Activated naive CD8-positive, alpha-beta T cell (primary cell): ENCODE data around the gene RAB17.

ENCODE experiments used
- H3K27ac Mint-ChIP-seq: one replicate; pipeline ENCODE4 v1.8.0; 2021; ENCODE audit warnings: mixed read lengths
- H3K27me3 Mint-ChIP-seq: one replicate; pipeline ENCODE4 v1.8.0; 2021; ENCODE audit warnings: mixed read lengths
- H3K36me3 Mint-ChIP-seq: one replicate; pipeline ENCODE4 v1.8.0; 2021; ENCODE audit warnings: mixed read lengths
- H3K4me1 Mint-ChIP-seq: one replicate; pipeline ENCODE4 v1.8.0; 2021; ENCODE audit warnings: low read depth, mixed read lengths
- H3K4me3 Mint-ChIP-seq: one replicate; pipeline ENCODE4 v1.8.0; 2021; ENCODE audit warnings: mild to moderate bottlenecking, mixed read lengths
- H3K9me3 Mint-ChIP-seq: one replicate; pipeline ENCODE4 v1.8.0; 2021; ENCODE audit warnings: low read depth, mixed read lengths

Gene RAB17

DNA sequence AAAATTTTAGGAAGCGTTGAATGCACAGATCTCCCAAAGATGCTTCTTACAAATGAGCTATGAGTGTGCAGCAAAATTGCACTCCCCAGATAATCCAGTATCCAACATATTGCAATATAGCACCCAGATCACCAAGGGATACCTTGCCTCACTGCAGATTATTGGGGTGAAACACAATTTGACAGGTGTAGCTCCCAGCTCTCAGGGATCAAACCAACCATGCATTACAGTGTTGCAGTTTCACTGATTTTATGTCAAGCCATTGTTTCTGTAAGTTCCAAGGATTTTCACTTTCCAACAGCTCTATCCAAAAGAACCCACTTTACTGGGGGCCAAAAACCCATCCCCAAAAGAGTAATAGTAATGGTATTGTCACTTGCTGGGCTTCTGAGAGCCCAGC, 35.0 kb downstream of the RAB17 start:
- Mint-ChIP-seq H3K27me3 (peaks cover 5% of the 10 kb centered on the region), H3K36me3 (peaks cover 3% of the 10 kb centered on the region), H3K4me1 (peaks cover 7% of the 10 kb centered on the region), H3K9me3 (peaks cover 5% of the 10 kb centered on the region), H3K4me3 (no peak overlapping the region), H3K27ac (no peak overlapping the region)

DNA sequence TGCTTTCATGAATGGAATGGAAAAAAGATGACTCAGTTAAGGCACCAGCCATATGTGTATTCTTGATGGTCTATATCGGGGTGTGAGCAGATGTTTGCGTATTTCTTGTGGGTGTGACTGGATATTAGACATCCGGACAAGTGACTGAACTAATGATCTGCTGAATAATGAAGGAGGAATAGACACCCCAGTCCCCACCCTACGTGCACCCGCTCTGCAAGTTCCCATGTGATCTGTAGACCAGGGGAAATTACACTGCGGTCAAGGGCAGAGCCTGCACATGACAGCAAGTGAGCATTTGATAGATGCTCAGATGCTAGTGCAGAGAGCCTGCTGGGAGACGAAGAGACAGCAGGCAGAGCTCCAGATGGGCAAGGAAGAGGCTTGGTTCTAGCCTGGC, 36.6 kb downstream of the RAB17 start:
- Mint-ChIP-seq H3K4me3 (no peak overlapping the region), H3K27ac (no peak overlapping the region), H3K4me1 (peaks cover 7% of the 10 kb centered on the region), H3K9me3 (peaks cover 5% of the 10 kb centered on the region), H3K27me3 (peaks cover 1% of the 10 kb centered on the region), H3K36me3 (peaks cover 3% of the 10 kb centered on the region)

GRCh38 chr2:237552908-237553307, 37.6 kb downstream of the RAB17 start:
- Mint-ChIP-seq H3K4me1 (peaks cover 7% of the 10 kb centered on the region), H3K4me3 (no peak overlapping the region), H3K9me3 (peaks cover 5% of the 10 kb centered on the region), H3K36me3 (peaks cover 3% of the 10 kb centered on the region), H3K27me3 (peaks cover 1% of the 10 kb centered on the region), H3K27ac (no peak overlapping the region)

DNA sequence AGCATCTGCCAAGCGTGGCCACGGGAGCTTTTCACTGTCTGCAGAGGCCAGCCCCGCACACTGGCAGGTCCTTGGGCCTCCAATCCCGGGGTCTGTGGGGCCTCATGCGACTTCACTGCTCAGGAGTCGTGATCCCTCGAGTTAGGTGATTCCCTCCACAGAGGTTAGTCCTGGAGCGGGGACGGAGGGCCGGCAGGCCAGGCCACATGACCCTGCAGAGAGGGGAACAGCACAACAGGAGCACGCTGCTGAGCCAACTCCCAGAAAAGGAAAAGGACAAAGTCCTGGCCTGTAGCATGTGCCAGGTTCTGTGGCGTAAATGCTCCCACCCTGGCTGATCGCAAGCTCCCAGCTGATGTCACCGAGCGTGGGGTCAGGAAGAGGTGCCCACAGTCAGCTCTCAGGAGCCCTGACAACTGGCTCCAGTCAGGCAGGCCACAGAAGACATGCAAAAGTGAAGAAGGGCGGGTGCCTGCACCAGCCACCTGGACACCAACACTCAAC, 39.4 kb downstream of the RAB17 start:
- Mint-ChIP-seq H3K27me3 (peaks cover 1% of the 10 kb centered on the region), H3K27ac (no peak overlapping the region), H3K4me3 (no peak overlapping the region), H3K36me3 (peaks cover 3% of the 10 kb centered on the region), H3K9me3 (peaks cover 3% of the 10 kb centered on the region), H3K4me1 (no peaks in the 10 kb centered on the region)

DNA sequence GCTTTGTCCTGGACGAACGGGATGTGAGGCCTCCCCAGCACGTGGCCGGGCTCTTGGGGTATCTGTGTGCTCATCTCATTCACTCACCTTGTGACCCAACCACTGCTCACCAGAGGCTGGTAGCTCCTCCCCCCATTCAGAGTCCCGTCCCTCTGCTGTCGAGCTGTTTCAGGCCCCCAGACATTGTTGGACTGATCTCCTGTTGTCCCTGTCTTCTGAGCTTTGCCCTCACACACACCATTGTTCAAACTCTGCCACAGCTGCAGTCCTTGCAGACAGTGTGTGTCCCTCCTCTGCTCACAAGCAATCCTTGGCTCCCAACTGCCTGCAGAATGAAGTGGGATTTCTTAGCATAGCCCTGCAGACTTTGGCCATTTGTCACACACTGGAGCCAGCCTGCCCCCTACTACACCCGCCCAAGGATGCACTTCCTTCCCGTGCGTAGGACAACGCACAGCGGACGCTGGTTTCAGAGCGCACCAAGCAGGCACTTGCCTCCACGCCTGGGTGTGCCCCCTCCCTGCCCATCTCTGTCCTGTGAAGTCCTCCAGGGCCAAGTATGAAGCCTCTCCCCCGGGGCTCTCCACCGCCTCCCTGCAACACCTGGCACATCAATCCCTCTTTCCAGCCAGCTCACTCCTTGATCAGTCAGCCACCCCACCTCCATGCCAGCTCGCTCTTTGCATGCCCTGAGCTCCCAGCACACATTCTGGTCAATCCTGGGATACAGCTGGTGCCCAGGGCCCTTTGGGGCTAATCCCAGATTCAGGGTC, 40.7 kb downstream of the RAB17 start:
- Mint-ChIP-seq H3K4me1 (no peaks in the 10 kb centered on the region), H3K4me3 (no peak overlapping the region), H3K9me3 (no peaks in the 10 kb centered on the region), H3K27ac (no peak overlapping the region), H3K36me3 (no peaks in the 10 kb centered on the region), H3K27me3 (peaks cover 1% of the 10 kb centered on the region)

GRCh38 chr2:237549216-237549615, 41.3 kb downstream of the RAB17 start:
- no peaks in the 10 kb centered on the region for H3K9me3 Mint-ChIP-seq
- no peak overlapping the region for H3K27ac Mint-ChIP-seq
- H3K4me3 Mint-ChIP-seq, result no peak overlapping the region
- H3K4me1 Mint-ChIP-seq, result no peaks in the 10 kb centered on the region
- H3K36me3 Mint-ChIP-seq, result no peaks in the 10 kb centered on the region
- no peaks in the 10 kb centered on the region for H3K27me3 Mint-ChIP-seq

DNA sequence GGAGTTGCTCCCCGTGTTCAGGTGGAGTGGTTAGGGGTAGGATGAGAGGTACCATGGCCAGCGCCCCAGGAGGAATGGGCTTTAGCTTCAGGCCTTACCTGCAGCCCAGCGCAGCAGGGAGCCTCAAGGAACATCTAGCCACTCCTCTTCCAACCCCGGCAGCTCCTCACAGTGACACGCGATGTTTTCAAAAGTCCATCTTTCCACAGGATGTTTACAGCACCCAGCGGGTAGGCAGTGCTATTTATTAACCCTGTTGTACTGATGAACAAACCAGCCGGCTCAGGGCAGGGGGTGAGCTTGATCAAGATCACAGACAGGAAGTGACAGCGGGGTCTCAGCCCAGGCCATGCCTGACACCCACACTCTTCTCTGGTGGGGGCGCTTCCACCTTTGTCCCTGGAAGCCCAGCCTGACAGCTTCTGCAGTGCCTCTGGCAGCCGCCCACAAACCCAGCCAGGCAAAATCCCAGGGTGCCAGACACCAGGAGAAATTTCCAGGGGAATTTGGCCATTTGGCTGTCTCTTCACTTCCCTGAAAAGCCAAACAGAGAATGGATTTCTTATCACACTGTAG, 42.6 kb downstream of the RAB17 start:
- Mint-ChIP-seq H3K4me1 (no peaks in the 10 kb centered on the region), H3K27me3 (no peaks in the 10 kb centered on the region), H3K9me3 (no peaks in the 10 kb centered on the region), H3K27ac (no peak overlapping the region), H3K4me3 (no peak overlapping the region), H3K36me3 (no peaks in the 10 kb centered on the region)

- Mint-ChIP-seq H3K9me3 (no peaks in the 10 kb centered on the region), H3K27ac (no peak overlapping the region), H3K36me3 (no peaks in the 10 kb centered on the region), H3K4me1 (no peaks in the 10 kb centered on the region), H3K4me3 (no peak overlapping the region), H3K27me3 (no peaks in the 10 kb centered on the region)
These were observed 43.6 kb downstream of the RAB17 start for GRCh38 chr2:237546876-237547395.

DNA sequence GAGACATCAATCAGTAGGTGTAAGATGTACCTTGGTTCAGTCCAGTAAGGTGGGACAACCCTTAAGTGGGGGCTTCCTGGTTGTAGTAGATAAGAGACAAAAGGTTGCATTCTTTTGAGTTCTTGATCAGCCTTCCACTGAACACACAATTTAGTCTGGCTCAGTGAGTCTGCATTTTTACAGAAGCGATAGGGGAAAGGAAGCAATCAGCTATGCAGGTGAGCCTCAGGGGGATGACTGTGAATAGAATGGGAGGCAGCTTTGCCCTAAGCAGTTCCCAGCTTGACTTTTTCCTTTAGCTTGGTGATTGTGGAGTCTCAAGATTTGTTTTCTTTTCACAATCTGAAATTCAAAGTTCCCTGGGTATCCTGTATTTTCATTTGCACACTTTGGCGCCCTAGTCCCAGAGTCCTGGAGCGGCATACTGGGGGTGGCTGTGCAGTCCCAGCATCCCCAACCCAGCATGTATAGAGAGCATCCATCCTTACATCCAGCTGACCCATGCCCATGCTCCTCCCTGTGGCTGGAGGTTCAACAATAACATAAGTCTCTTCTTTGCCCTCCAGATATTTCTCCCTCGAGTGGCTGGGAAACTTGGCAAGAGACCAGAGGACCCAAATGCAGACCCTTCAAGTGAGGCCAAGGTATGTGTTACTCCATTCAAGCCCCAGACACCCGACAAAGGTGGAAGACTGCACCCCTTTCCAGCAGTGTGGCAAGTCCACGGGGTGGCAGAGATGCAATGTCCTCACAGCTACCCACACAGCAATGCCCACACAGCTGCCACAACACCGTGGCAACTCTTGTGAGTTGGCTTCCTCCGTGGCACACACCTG, 44.3 kb downstream of the RAB17 start:
- no peak overlapping the region for H3K27ac Mint-ChIP-seq

DNA sequence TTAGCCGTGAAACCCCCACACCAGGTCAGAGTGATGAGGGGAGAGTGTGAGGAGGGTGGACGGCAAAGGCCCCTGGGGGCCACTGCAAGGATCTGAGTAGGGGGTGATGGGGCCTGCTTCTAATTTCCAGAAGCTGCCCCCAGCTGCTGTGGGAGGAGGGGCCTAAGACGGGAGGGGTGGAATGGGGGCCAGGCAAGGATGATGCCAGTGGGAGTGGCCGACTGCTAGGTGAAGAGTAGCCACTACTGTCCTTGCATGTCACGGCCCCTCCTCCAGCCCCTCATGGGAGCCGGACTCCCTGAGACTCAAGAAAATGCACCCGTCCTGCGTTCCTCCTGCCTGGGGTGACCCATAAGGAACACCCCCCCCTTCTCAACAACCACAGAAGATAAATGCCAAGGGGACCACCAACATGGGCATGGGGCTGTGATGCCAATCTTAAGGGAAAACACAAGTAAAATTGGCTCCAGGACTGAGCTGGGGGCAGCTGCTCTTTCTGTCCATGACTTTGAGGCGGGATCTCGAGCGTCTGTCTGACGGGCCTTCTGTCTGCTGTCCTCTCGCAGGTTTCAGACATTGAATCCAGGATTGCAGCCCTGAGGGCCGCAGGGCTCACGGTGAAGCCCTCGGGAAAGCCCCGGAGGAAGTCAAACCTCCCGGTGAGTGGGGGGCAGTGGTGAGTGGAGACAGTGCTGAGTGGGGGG, 48.4 kb downstream of the RAB17 start:
- Mint-ChIP-seq H3K4me3 (no peak overlapping the region), H3K27ac (no peak overlapping the region), H3K4me1 (no peaks in the 10 kb centered on the region), H3K27me3 (no peaks in the 10 kb centered on the region), H3K9me3 (no peaks in the 10 kb centered on the region), H3K36me3 (no peaks in the 10 kb centered on the region)

More for the DNA sequence above, 44.3 kb downstream of the RAB17 start:
- no peak overlapping the region for H3K4me3 Mint-ChIP-seq
- no peaks in the 10 kb centered on the region for H3K4me1 Mint-ChIP-seq
- H3K9me3 Mint-ChIP-seq, result no peaks in the 10 kb centered on the region
- no peaks in the 10 kb centered on the region for H3K27me3 Mint-ChIP-seq
- H3K36me3 Mint-ChIP-seq, result no peaks in the 10 kb centered on the region

DNA sequence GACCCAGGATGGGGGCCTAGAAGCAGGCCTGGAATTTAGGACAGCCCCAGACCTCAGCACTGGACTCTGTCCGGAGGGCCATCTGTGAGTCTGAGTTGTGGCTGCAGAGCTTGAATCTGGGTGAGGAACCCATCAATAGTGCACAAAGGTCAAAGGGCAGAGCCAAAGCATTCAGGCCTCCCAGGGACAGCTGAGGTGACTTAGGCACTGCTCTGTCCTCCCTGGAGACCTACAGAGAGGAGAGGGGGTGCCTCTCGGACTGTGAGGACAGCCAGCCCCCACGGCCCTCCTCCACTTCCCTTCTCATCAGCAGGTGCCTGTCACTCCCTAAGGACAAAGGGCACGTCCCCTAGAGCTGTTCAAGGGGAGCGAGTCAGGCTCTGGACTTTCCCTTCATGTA, 49.3 kb downstream of the RAB17 start:
- H3K27ac Mint-ChIP-seq, result no peak overlapping the region
- H3K27me3 Mint-ChIP-seq, result no peaks in the 10 kb centered on the region
- H3K36me3 Mint-ChIP-seq, result no peaks in the 10 kb centered on the region
- no peak overlapping the region for H3K4me3 Mint-ChIP-seq
- no peaks in the 10 kb centered on the region for H3K4me1 Mint-ChIP-seq
- H3K9me3 Mint-ChIP-seq, result no peaks in the 10 kb centered on the region

- Mint-ChIP-seq H3K4me1 (no peaks in the 10 kb centered on the region), H3K27ac (no peak overlapping the region), H3K27me3 (no peaks in the 10 kb centered on the region), H3K36me3 (no peaks in the 10 kb centered on the region), H3K4me3 (no peak overlapping the region), H3K9me3 (no peaks in the 10 kb centered on the region)
These were observed 49.7 kb downstream of the RAB17 start for GRCh38 chr2:237540823-237541222.

- no peaks in the 10 kb centered on the region for H3K36me3 Mint-ChIP-seq
- no peaks in the 10 kb centered on the region for H3K9me3 Mint-ChIP-seq
- no peaks in the 10 kb centered on the region for H3K4me1 Mint-ChIP-seq
- no peak overlapping the region for H3K4me3 Mint-ChIP-seq
- H3K27me3 Mint-ChIP-seq, result no peaks in the 10 kb centered on the region
- H3K27ac Mint-ChIP-seq, result no peak overlapping the region
These were observed 50.2 kb downstream of the RAB17 start for GRCh38 chr2:237540223-237540775.

DNA sequence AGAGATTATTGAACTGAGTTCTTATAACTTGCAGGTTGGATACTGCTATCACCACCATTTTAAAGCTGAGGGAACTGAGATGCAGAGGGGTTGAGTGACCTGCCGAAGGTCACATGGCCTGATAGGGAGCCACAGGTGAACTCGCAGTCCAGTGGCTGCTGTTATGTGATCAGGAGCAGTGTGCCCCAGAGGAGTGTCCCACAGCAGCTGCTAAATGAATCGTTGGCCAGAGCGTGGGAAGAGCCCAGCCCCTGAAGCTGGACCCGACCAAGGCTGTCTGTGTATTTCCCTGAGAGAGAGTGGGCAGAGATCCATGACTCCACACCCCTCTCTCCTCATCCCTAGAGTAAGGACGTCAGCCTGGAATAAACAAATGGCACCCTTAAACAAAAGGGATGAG, 50.9 kb downstream of the RAB17 start:
- Mint-ChIP-seq H3K27me3 (no peaks in the 10 kb centered on the region), H3K36me3 (no peaks in the 10 kb centered on the region), H3K4me1 (no peaks in the 10 kb centered on the region), H3K4me3 (no peak overlapping the region), H3K27ac (no peak overlapping the region), H3K9me3 (no peaks in the 10 kb centered on the region)
